ENCODE data around the gene GALNT15. TPM values are rescaled to one million over a fixed set of nuclear protein-coding genes. Genes with fewer than 3 reads are reported as not detected.

GALNT15 gene
- total RNA-seq, 2 donors from 2014 or later = 0.13 TPM; not detected in 1

GRCh38 chr3:16199769-16200168 is 25.3 kb downstream of the GALNT15 start:
- Mint-ChIP-seq H3K27ac (peak overlapping the region; percentile 53), H3K27me3 (ENCODE audit: insufficient read depth) (peaks cover 12% of the 10 kb centered on the region), H3K4me3 (no peak overlapping the region), H3K9me3 (no peaks in the 10 kb centered on the region), H3K36me3 (ENCODE audit: low read depth) (no peaks in the 10 kb centered on the region), H3K4me1 (peaks cover 20% of the 10 kb centered on the region)
- H3K36me3 ChIP-seq (ENCODE audit: control insufficient read depth, insufficient read depth, low read length) = no peaks in the 10 kb centered on the region
- H3K27me3 ChIP-seq (ENCODE audit: control insufficient read depth, insufficient read depth, low read length, poor library complexity, severe bottlenecking) = peaks cover 7% of the 10 kb centered on the region
- 67 to 85% methylated on average over 1 to 2 of the region's 2 CpGs for WGBS, 2 experiments (ENCODE audit: insufficient coverage in 1 of 2, insufficient read length in 1 of 2)
- no peak overlapping the region for H3K4me3 ChIP-seq (ENCODE audit: low read length)
- H3K4me1 ChIP-seq (ENCODE audit: control insufficient read depth, insufficient read depth, low read length) = peaks cover 4% of the 10 kb centered on the region
- H3K27ac ChIP-seq (ENCODE audit: low read depth, low read length) = no peak overlapping the region
- H3K9ac ChIP-seq (ENCODE audit: extremely low read depth, low read length, poor library complexity, severe bottlenecking) = no peak overlapping the region
- no peak for DNase-seq
- no peaks in the 10 kb centered on the region for H3K9me3 ChIP-seq (ENCODE audit: control insufficient read depth, low read length)
- TF ChIP-seq, protein P1, sequence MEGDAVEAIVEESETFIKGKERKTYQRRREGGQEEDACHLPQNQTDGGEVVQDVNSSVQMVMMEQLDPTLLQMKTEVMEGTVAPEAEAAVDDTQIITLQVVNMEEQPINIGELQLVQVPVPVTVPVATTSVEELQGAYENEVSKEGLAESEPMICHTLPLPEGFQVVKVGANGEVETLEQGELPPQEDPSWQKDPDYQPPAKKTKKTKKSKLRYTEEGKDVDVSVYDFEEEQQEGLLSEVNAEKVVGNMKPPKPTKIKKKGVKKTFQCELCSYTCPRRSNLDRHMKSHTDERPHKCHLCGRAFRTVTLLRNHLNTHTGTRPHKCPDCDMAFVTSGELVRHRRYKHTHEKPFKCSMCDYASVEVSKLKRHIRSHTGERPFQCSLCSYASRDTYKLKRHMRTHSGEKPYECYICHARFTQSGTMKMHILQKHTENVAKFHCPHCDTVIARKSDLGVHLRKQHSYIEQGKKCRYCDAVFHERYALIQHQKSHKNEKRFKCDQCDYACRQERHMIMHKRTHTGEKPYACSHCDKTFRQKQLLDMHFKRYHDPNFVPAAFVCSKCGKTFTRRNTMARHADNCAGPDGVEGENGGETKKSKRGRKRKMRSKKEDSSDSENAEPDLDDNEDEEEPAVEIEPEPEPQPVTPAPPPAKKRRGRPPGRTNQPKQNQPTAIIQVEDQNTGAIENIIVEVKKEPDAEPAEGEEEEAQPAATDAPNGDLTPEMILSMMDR (conservative IDR thresholded peaks at IDR 0.05) = no peak

DNA sequence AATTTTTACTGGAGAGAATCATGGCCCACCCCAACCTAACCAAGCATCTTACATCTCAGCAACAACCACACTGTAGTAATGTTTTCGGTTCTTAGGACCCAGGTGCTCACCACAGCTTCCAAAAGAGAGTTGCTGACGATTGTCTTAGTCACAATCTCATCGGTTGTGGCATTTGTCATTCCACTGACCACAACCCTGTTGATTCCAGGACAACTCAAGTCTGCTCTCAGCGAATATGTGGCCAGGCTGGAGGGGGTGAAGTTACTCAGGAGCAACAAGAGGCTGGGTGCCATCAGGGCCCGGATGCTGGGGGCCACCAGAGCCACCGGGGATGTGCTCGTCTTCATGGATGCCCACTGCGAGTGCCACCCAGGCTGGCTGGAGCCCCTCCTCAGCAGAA is 25.9 kb downstream of the GALNT15 start:
- H3K4me3 Mint-ChIP-seq = no peak overlapping the region
- no peaks in the 10 kb centered on the region for H3K9me3 Mint-ChIP-seq
- peak overlapping the region; percentile 53 for H3K27ac Mint-ChIP-seq
- no peak overlapping the region for H3K27ac ChIP-seq (ENCODE audit: low read depth, low read length)
- WGBS, 2 experiments (ENCODE audit: insufficient coverage in 1 of 2, insufficient read length in 1 of 2) = 88 to 98% methylated on average over 7 to 8 of the region's 8 CpGs
- TF ChIP-seq, protein P1 (conservative IDR thresholded peaks at IDR 0.05) = no peak
- H3K4me1 Mint-ChIP-seq = peaks cover 20% of the 10 kb centered on the region
- no peak overlapping the region for H3K9ac ChIP-seq (ENCODE audit: extremely low read depth, low read length, poor library complexity, severe bottlenecking)
- no peak for DNase-seq
- H3K36me3 Mint-ChIP-seq (ENCODE audit: low read depth) = no peaks in the 10 kb centered on the region
- no peaks in the 10 kb centered on the region for H3K9me3 ChIP-seq (ENCODE audit: control insufficient read depth, low read length)
- peaks cover 12% of the 10 kb centered on the region for H3K27me3 Mint-ChIP-seq (ENCODE audit: insufficient read depth)
- peaks cover 4% of the 10 kb centered on the region for H3K4me1 ChIP-seq (ENCODE audit: control insufficient read depth, insufficient read depth, low read length)
- H3K4me3 ChIP-seq (ENCODE audit: low read length) = no peak overlapping the region
- H3K27me3 ChIP-seq (ENCODE audit: control insufficient read depth, insufficient read depth, low read length, poor library complexity, severe bottlenecking) = peaks cover 7% of the 10 kb centered on the region
- no peaks in the 10 kb centered on the region for H3K36me3 ChIP-seq (ENCODE audit: control insufficient read depth, insufficient read depth, low read length)

DNA sequence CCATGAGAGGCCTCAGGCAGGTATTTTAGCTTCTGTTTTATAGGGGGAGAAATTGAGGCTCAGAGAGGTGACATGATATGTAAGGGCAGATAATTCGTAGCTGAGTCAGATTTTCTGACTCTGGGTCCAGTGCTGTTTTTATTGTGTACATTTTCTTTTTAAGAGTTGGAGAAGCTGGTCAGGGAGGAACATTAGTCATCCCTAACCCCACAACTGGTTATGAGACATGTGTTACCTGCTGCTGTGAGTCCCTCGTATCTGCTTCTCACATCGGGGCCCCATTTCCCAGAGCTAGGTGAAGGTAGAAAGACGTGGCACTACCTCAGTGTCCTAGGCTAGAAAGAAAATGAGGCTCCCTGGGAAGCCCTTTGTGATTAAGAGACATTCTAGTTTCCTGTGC is 28.6 kb downstream of the GALNT15 start:
- no peak for DNase-seq
- H3K36me3 Mint-ChIP-seq (ENCODE audit: low read depth) = no peaks in the 10 kb centered on the region
- peaks cover 27% of the 10 kb centered on the region for H3K4me1 Mint-ChIP-seq
- H3K4me3 ChIP-seq (ENCODE audit: low read length) = no peak overlapping the region
- H3K9me3 Mint-ChIP-seq = no peaks in the 10 kb centered on the region
- no peaks in the 10 kb centered on the region for H3K27me3 ChIP-seq (ENCODE audit: control insufficient read depth, insufficient read depth, low read length, poor library complexity, severe bottlenecking)
- WGBS, 2 experiments (ENCODE audit: insufficient coverage in 1 of 2, insufficient read length in 1 of 2) = 89 to 96% methylated on average over 3 to 4 of the region's 4 CpGs
- H3K4me1 ChIP-seq (ENCODE audit: control insufficient read depth, insufficient read depth, low read length) = peaks cover 10% of the 10 kb centered on the region
- no peak overlapping the region for H3K27ac ChIP-seq (ENCODE audit: low read depth, low read length)
- H3K4me3 Mint-ChIP-seq = no peak overlapping the region
- no peaks in the 10 kb centered on the region for H3K36me3 ChIP-seq (ENCODE audit: control insufficient read depth, insufficient read depth, low read length)
- H3K27me3 Mint-ChIP-seq (ENCODE audit: insufficient read depth) = peaks cover 10% of the 10 kb centered on the region
- H3K27ac Mint-ChIP-seq = no peak overlapping the region
- TF ChIP-seq, protein P1 (conservative IDR thresholded peaks at IDR 0.05) = no peak
- H3K9ac ChIP-seq (ENCODE audit: extremely low read depth, low read length, poor library complexity, severe bottlenecking) = no peak overlapping the region
- H3K9me3 ChIP-seq (ENCODE audit: control insufficient read depth, low read length) = no peaks in the 10 kb centered on the region

Measured in endodermal cell (in vitro differentiated cells).